WTC11 (cell line): Measurements from ENCODE around the gene AHCYL1. TPM values are rescaled to one million over a fixed set of nuclear protein-coding genes. Genes with fewer than 3 reads are reported as not detected.
"Not testable (repeated sequence)": the region's sequence is repeated elsewhere in the genome, so short reads cannot be mapped to it uniquely, and the experiment has no call there.

ENCODE experiments used
- ATAC-seq: fragments of 200-7000 bp; cut with Tn5 transposase; 2 replicates; pipeline ENCODE4 v1.10.0; 2021; ENCODE audit warnings: mild to moderate bottlenecking, moderate library complexity
- CTCF ChIA-PET: fragments of 300-600 bp; sonication (Branson Sonifier 250); formaldehyde crosslinking; loops from one replicate; lab custom pipeline; 2021; ENCODE audit warnings: antibody characterized with exemption; lab: Charles Lee
- POLR2A ChIA-PET: fragments of 350-600 bp; sonication (Branson Sonifier 250); formaldehyde crosslinking; loops from one replicate; lab custom pipeline; 2021; ENCODE audit warnings: antibody characterized with exemption; lab: Charles Lee
- DNase-seq: peaks from one replicate; pipeline ENCODE4 v3.0.0; 2021; ENCODE audit warnings: low spot score
- H3K27ac Mint-ChIP-seq: 2 replicates; pipeline ENCODE4 v1.8.0; 2021; ENCODE audit warnings: mixed read lengths
- H3K27me3 Mint-ChIP-seq: 2 replicates; pipeline ENCODE4 v1.8.0; 2021; ENCODE audit warnings: low read depth, mild to moderate bottlenecking, moderate library complexity, mixed read lengths
- H3K36me3 Mint-ChIP-seq: 2 replicates; pipeline ENCODE4 v1.8.0; 2021; ENCODE audit warnings: mixed read lengths
- H3K4me1 Mint-ChIP-seq: 2 replicates; pipeline ENCODE4 v1.8.0; 2022; ENCODE audit warnings: mixed read lengths
- H3K4me3 Mint-ChIP-seq: 2 replicates; pipeline ENCODE4 v1.8.0; 2021; ENCODE audit warnings: mild to moderate bottlenecking, moderate library complexity, mixed read lengths
- H3K9me3 Mint-ChIP-seq: 2 replicates; pipeline ENCODE4 v1.8.0; 2021; ENCODE audit warnings: mixed read lengths
- ATF1 ChIP-seq: sonication (generic); formaldehyde crosslinking; IDR thresholded peaks from 2 replicates; pipeline ENCODE4 v1.8.1; 2023; ENCODE audit warnings: mild to moderate bottlenecking, moderate library complexity, missing genetic modification reagents
- ATF2 ChIP-seq: sonication (generic); formaldehyde crosslinking; IDR thresholded peaks from 2 replicates; pipeline ENCODE4 v1.8.1; 2022; ENCODE audit warnings: low read depth, missing genetic modification reagents, borderline replicate concordance
- CREM ChIP-seq: sonication (generic); formaldehyde crosslinking; IDR thresholded peaks from 2 replicates; pipeline ENCODE4 v1.8.1; 2022; ENCODE audit warnings: mild to moderate bottlenecking, missing genetic modification reagents, moderate library complexity
- IRF2 ChIP-seq: sonication (generic); formaldehyde crosslinking; IDR thresholded peaks from 2 replicates; pipeline ENCODE4 v1.8.0; 2022; ENCODE audit warnings: low read depth, missing genetic modification reagents, borderline replicate concordance
- MAX ChIP-seq: sonication (generic); formaldehyde crosslinking; IDR thresholded peaks from 2 replicates; pipeline ENCODE4 v1.8.0; 2022; ENCODE audit warnings: mild to moderate bottlenecking, missing genetic modification reagents
- MLX ChIP-seq: sonication (generic); formaldehyde crosslinking; IDR thresholded peaks from 2 replicates; pipeline ENCODE4 v1.8.1; 2023; ENCODE audit warnings: mild to moderate bottlenecking, missing genetic modification reagents, moderate library complexity
- NR2C2 ChIP-seq: sonication (generic); formaldehyde crosslinking; IDR thresholded peaks from 2 replicates; pipeline ENCODE4 v1.8.0; 2022; ENCODE audit warnings: mild to moderate bottlenecking, missing genetic modification reagents
- ZNF121 ChIP-seq: sonication (generic); formaldehyde crosslinking; IDR thresholded peaks from 2 replicates; pipeline ENCODE4 v1.8.0; 2023; ENCODE audit warnings: missing genetic modification reagents
- ZNF423 ChIP-seq: fragments of 250-450 bp; sonication (Bioruptor Pico); IDR thresholded peaks from 2 replicates; pipeline ENCODE4 v2.1.2; 2022; ENCODE audit warnings: mild to moderate bottlenecking, moderate library complexity
- ZNF671 ChIP-seq: fragments of 250-450 bp; sonication (Bioruptor Pico); IDR thresholded peaks from 2 replicates; pipeline ENCODE4 v1.8.0; 2021; ENCODE audit warnings: mild to moderate bottlenecking
- total RNA-seq: library from RNA; stranded (reverse); gene quantifications from 3 replicates; pipeline ENCODE4 v1.2.3, GENCODE V29; 2021
- TF ChIP-seq, protein P1 (sequence below): sonication (generic); formaldehyde crosslinking; IDR thresholded peaks from 2 replicates; pipeline ENCODE4 v1.8.0; 2022; ENCODE audit warnings: mild to moderate bottlenecking, missing genetic modification reagents
- TF ChIP-seq, protein P2 (sequence below): fragments of 250-450 bp; sonication (Bioruptor Pico); conservative IDR thresholded peaks from 2 replicates; pipeline ENCODE4 v1.9.0; 2021; ENCODE audit warnings: mild to moderate bottlenecking
- TF ChIP-seq, protein P3 (sequence below): fragments of 250-450 bp; sonication (Bioruptor Pico); IDR thresholded peaks from 2 replicates; pipeline ENCODE4 v2.1.2; 2022; ENCODE audit warnings: mild to moderate bottlenecking, moderate library complexity

AHCYL1 gene
- total RNA-seq, 1 experiment from 2014 or later, result 92.1 TPM

GRCh38 chr1:109950038-109950437, 34.5 kb upstream of the AHCYL1 start (continued):
- TF ChIP-seq IRF2 (CRISPR knock-in tag), result no peak
- no peak for TF ChIP-seq MLX (CRISPR knock-in tag)
- no peak for TF ChIP-seq ZNF423 (CRISPR knock-in tag)
- TF ChIP-seq NR2C2, result no peak
- TF ChIP-seq ATF2 (CRISPR knock-in tag), result no peak
- TF ChIP-seq ZNF121 (CRISPR knock-in tag), result no peak
- TF ChIP-seq, protein P1, sequence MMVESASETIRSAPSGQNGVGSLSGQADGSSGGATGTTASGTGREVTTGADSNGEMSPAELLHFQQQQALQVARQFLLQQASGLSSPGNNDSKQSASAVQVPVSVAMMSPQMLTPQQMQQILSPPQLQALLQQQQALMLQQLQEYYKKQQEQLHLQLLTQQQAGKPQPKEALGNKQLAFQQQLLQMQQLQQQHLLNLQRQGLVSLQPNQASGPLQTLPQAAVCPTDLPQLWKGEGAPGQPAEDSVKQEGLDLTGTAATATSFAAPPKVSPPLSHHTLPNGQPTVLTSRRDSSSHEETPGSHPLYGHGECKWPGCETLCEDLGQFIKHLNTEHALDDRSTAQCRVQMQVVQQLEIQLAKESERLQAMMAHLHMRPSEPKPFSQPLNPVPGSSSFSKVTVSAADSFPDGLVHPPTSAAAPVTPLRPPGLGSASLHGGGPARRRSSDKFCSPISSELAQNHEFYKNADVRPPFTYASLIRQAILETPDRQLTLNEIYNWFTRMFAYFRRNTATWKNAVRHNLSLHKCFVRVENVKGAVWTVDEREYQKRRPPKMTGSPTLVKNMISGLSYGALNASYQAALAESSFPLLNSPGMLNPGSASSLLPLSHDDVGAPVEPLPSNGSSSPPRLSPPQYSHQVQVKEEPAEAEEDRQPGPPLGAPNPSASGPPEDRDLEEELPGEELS (CRISPR knock-in tag), result no peak
- TF ChIP-seq, protein P2, sequence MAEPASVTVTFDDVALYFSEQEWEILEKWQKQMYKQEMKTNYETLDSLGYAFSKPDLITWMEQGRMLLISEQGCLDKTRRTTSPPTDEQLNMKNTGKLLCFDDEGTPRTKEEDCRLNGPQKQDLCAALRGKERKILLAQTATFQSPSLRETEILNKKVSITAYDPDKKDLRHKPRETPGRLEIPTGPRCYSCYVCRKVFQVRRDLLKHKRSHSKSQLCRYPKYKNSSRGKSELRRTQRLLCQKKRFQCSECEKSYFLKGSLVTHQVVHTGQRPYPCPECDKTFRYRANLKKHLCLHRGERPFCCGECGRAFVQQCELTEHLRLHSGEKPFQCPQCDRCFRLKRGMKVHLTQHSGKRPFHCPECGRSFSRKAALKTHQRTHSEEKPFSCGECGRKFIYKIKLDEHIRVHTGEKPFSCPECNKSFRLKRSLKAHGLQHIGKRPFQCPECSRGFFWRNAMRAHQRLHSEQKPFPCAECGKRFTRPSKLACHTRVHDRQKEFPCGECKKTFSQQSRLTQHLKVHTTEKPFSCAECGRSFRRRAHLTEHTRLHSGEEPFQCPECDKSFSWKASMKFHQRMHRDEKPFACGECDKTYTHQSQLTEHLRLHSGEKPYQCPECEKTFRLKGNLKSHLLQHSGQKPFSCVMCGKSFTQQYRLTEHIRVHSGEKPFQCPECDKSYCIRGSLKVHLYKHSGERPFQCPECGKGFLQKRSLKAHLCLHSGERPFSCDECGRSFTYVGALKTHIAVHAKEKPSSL (CRISPR knock-in tag), result no peak

GRCh38 chr1:109950509-109950908, 34.1 kb upstream of the AHCYL1 start:
- POLR2A ChIA-PET, result no interaction called here
- Mint-ChIP-seq H3K4me3 (no peak overlapping the region), H3K27ac (no peak overlapping the region), H3K4me1 (peaks cover 6% of the 10 kb centered on the region; the same call in 1 of the 2 replicates), H3K27me3 (peaks cover 7% of the 10 kb centered on the region), H3K36me3 (no peaks in the 10 kb centered on the region), H3K9me3 (peaks cover 4% of the 10 kb centered on the region; the same call in 1 of the 2 replicates)
- ATAC-seq (no peak), DNase-seq (no peak)
- TF ChIP-seq ZNF671 (CRISPR knock-in tag) (no peak), CREM (CRISPR knock-in tag) (no peak), NR2C2 (no peak), ATF1 (no peak), MLX (CRISPR knock-in tag) (no peak), MAX (no peak)
- TF ChIP-seq, protein P3, sequence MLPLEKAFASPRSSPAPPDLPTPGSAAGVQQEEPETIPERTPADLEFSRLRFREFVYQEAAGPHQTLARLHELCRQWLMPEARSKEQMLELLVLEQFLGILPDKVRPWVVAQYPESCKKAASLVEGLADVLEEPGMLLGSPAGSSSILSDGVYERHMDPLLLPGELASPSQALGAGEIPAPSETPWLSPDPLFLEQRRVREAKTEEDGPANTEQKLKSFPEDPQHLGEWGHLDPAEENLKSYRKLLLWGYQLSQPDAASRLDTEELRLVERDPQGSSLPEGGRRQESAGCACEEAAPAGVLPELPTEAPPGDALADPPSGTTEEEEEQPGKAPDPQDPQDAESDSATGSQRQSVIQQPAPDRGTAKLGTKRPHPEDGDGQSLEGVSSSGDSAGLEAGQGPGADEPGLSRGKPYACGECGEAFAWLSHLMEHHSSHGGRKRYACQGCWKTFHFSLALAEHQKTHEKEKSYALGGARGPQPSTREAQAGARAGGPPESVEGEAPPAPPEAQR (CRISPR knock-in tag), result no peak
- CTCF ChIA-PET, result no interaction called here

GRCh38 chr1:109951501-109951900, 33.1 kb upstream of the AHCYL1 start:
- H3K9me3 Mint-ChIP-seq, H3K4me3 Mint-ChIP-seq, H3K27ac Mint-ChIP-seq, DNase-seq, CTCF ChIA-PET, H3K4me1 Mint-ChIP-seq, ATAC-seq, POLR2A ChIA-PET, H3K36me3 Mint-ChIP-seq: not testable (repeated sequence)
- H3K27me3 Mint-ChIP-seq, result peaks cover 12% of the 10 kb centered on the region
